HG03135 (cell line): ENCODE data around the gene PDGFRB.
"Not testable (repeated sequence)": the region's sequence is repeated elsewhere in the genome, so short reads cannot be mapped to it uniquely, and the experiment has no call there.

Experiments used
- ATAC-seq: cut with Tn5 transposase; IDR thresholded peaks from one replicate; pipeline ENCODE4 v1.9.1; 2021; ENCODE audit warnings: mild to moderate bottlenecking, moderate library complexity; ENCODE audit not compliant: unreplicated experiment

The PDGFRB gene

DNA sequence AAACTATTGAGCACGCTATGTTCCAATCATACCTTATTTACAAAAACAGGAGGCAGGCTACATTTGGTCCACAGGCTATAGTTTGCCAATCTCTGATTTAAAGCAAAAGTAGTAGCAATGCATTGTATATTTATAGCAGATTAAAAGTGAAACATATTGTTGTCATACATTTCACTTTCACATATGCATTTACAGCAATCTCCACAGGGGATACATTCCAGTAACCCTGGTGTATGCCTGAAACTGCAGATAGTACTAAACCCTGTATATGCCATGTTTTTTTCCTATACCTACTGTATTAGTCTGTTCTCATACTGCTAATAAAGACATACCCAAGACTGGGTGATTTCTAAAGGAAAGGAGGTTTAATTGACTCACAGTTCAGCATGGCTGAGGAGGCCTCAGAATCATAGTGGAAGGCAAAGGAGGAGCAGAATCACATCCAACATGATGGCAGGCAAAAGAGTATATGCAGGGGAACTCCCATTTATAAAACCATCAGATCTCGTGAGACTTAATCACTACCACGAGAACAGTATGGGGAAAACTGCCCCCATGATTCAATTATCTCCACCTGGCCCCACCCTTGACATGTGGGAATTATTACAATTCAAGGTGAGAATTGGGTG lies 63.4 kb downstream of the PDGFRB start:
- ATAC-seq: peak; percentile 71

DNA sequence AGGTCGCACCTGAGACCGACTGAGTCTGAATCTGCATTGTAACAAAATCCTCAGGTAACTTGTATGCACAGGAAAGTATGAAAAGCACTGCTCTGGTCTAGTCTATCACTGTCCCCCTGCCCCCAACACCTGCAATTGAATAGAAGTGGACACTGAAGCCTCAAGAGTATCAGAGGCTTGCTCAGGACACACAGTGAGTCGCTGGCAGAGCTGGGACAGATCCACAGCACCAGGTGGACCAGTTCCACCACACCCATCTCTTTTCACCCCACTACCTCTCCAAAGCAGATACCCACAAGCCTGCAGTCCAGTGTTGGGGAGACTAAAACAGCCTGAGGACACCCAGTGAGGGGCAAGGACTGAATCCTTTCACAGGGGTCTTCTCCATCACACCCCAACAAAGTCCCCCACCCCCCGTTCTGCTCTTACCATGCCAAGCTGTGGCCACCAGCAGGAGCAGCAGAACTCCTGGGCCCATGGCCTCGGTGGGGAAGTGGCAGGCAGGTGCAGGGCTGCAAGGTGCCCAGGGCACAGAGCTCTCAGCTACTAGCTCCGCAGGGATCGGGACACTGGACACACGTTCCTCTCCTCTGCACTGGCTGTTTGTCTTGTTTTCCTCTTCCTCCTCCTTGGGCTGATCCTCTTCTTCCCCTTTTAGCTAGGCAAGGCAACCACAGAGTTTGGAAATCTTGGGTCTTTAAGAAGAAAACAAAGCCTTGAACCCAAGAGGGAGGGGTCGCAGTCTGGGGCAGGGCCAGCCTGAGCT lies 69.5 kb downstream of the PDGFRB start, which contains the start of gene CSF1R:
CSF1R (minus strand) TSS at position 605 of the 766 bp plus-strand sequence; CDS start at position 478, 127 bp downstream.
- no peak for ATAC-seq

DNA sequence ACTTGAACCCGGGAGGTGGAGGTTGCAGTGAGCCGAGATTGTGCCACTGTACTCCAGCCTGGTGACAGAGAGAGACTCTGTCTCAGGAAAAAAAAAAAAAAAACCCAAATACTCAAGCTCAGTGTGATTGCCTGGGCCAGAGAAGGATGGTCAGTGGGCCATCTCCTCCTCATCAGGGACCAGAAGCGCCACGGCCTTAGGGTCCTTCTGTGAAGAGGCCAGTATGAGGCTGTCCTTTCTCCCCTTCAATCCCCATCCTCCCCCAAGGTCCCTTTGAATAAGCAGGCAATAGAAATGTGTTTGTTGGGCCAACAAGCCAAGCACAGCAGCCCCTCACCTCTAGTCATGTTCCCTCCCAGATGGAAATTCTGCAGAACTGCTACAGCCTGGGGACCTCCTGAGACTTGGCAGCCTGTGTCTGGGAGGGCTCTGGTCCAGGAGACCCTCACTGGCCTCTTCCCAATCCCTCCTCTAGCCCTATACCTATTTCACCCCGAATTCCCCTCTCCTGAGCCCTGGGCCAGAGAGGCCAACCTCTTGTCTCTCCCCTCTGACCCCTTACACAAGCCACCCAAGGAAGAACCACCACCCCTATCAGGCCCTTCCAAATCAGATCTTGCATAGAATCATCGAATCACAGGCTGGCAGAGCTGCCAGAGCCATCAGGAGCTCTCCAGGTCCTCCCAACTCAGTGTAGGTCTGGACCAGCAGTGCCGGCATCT lies 70.3 kb downstream of the PDGFRB start:
- no peak for ATAC-seq

- ATAC-seq: not testable (repeated sequence)
These were observed 70.9 kb downstream of the PDGFRB start for GRCh38 chr5:150084754-150085153.

GRCh38 chr5:150082889-150083288 lies 72.8 kb downstream of the PDGFRB start:
- ATAC-seq: no peak

DNA sequence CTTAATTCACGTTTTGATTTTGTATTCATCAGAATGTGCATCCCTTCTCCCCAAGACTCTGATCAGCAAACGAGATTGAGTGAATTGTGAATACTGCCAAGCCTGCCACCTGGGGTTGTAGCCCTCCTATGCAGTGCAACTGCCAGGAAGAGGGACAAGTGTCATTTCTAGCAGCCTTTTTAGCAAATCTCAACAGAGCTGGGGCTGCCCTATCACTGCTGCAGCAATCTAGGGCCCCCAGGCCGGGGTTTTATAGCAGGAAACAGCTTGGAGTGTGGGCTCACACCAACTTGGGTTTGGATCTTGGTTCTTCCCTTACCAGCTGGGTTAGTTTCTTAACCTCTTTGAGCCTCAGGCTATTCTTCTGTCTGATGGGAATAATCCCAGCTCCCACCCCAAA lies 73.3 kb downstream of the PDGFRB start:
- ATAC-seq: peak; percentile 22

GRCh38 chr5:150081541-150082283 lies 73.9 kb downstream of the PDGFRB start:
- peak; percentile 82 for ATAC-seq

GRCh38 chr5:150080696-150081435 lies 74.8 kb downstream of the PDGFRB start:
- ATAC-seq: no peak

GRCh38 chr5:150079909-150080461 lies 75.7 kb downstream of the PDGFRB start:
- ATAC-seq: no peak

DNA sequence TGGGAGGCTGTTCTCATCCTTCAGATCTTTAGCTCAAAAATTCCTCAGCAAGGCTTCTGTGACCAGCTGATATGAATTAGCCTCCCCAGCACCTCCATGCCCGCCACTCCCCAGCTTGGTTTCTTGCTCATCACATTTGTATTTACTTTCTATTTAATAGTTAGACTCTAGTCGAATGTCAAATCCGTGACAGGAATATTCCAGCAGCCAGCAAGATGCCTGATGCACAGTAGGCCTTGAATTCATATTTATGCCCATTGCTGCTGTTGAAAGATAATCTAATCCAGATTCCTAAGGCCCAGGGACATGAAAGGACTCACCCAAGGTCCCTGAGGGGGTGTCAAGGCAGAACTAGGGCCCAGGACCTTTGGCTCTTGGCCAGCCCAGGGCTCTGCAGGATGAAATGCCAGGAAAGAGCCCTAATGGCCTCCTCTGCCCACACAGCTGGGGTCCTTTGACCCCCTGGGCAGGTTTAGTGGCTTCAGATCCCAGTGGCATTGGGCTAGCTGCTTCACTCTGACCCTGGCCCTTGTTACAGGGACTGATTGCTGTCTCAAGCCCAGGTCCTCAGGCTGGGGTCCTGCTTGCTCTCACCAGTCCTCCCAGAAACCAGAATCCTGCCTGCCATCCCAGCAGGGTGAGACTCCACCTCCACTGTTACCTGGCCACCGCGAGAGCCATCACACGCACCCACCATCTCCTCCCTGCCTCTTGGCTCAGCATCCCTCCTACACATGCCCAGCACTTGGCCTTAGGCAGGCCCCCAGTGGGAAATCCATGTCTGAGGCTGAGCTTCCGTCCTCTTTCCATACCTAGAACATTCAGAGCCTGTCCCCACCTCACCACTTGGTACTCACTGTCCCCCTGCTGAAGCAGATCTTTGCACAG lies 76.6 kb downstream of the PDGFRB start:
- ATAC-seq: no peak

DNA sequence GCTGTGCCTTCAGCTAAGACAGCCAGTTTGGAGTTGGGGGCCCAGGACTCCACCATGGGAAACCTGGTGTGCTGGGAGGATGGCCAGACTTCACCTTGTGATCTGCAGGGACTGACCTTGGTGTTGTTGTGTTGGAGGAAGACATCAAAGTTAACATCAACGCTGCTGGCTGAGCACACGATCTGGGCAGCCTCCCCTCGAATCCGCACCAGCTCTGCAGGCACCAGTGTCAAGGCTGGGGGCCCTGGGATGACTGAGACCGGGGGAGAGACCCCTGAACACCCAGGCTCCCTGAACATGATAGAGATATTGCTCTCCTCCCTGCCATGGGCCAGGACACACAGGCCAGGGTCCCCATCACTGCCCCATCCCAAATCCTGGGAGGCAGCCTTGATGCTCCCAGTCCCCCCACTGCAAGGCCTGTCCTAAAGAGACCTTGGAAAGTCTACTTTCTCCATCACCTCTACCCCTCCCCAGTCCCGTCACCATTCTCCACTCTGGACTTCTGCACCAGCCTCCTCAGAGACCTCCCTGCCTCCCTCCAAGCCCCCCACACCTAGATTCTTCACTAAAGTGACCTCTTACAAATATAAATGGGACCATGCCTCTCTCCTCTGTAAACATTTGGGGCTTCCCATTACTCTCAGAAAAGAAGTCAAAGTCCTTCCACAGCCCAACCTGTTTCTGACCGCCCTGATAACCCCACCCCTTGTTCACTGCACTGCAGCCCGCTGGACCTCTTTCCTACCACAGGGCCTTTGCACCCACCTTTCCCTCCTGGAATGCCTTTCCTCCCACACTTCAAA lies 77.4 kb downstream of the PDGFRB start:
- ATAC-seq: no peak

DNA sequence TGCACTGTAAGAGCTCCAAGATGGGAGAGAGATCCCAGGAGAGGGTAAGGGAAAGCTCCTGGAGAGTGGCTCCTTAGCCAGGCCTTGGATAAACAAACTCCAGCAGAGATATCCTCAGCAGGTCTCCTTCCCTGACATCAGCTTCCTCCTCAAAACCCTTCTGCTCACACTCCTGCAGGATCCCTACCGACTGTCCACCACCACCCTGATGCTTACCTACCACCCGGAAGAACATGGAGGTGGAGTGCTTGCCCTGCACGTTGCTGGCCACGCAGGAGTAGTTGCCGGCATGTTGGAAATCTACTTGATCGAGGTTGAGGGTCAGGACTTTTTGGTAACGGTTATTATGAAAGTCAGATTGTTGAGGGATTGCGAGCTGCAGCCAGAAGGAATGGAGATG lies 78.6 kb downstream of the PDGFRB start:
- no peak for ATAC-seq

DNA sequence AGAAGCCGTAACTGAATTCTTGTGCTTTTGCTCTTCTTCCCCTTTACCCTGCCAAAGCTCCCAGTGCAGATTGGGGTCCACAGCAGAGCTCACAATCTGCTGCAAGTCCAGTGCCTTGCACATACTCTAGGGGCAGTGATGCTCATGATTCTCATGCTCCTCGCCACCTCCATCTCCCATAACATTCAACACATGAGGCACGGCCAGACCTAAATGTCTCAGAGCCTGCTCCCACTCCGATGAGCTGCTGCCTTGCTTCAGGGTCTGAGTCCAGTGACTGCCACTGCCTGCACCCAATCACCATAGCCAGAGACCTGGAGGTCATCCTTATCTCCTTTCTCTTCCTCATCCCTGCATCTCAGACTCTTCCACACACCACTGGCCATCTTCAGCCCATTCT lies 79.8 kb downstream of the PDGFRB start:
- ATAC-seq: no peak

GRCh38 chr5:150075233-150075632 lies 80.4 kb downstream of the PDGFRB start:
- ATAC-seq: no peak

DNA sequence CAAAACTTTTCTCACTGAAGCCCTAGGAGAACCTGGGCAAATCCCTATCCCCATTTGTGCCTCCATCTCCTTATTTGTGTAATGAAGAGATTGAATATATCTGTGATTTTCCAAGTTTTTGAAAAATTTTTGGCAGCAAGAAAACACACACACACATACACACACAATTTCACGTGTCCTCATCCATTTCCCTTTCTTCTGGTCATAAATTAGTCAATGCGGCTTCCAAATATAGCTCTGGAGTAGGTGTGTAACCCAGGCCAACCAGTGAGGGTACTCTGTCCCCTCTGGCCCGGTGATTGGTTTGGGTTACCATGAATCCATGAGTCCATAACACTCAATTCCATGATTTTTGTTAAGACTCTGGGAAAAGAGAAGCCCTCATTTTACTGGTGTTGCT lies 82.0 kb downstream of the PDGFRB start:
- ATAC-seq: no peak

- ATAC-seq: no peak
These were observed 82.5 kb downstream of the PDGFRB start for GRCh38 chr5:150073086-150073625.

DNA sequence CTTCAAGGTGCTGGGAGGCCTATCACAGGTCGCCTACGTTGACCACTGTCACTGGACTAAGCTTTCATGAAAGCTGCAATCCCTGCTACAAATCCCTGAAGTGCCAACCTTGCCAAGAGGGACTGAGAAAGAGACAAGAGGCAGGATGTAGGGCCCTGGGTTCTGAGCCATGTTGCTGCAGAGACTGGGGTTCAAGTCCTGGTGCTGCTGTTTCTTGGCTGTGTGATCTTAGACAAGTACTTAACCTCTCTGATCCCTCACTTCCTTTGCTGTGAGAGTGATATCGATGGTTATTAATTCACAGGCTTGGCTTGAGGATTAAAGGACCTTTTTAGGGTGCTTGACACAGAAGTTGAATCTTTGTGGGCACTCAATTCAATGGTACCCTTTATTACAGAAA lies 84.8 kb downstream of the PDGFRB start:
- no peak for ATAC-seq
